K562 (cell line): ENCODE results near the gene UGT1A9. TPM values are rescaled to one million over a fixed set of nuclear protein-coding genes. Genes with fewer than 3 reads are reported as not detected.

Source experiments
- ATAC-seq: fragments of 200-7000 bp; cut with Tn5 transposase; 3 replicates; pipeline ENCODE4 v1.9.1; 2020; ENCODE audit warnings: moderate library complexity
- BruUV-seq: library from RNA; stranded (reverse); fragments of 400-500 nt; replicated peaks from 2 replicates; lab custom pipeline; 2021; lab: Mats Ljungman, UMichigan
- CTCF ChIA-PET: fragments of 300-600 bp; formaldehyde crosslinking; extraction: SDS; loops from one replicate; lab custom pipeline; 2021; ENCODE audit warnings: low intra/inter-chr PET ratio; lab: Yijun Ruan, JAX
- POLR2A ChIA-PET: fragments of 300-600, 350-650 bp; sonication (Branson Sonifier 250); formaldehyde crosslinking; extraction: SDS; loops from one replicate; lab custom pipeline; 2021; ENCODE audit warnings: antibody characterized with exemption, inconsistent platforms; lab: Yijun Ruan, JAX
- DNase-seq, 4 experiments: peaks; one replicate each; pipeline versions ENCODE4 v3.0.0 to v3.0.0-alpha.2; 2011 to 2018; ENCODE audit warnings: low spot score in 3 of 4, mixed read lengths in 3 of 4; ENCODE audit errors: extremely low read depth in 1 of 4
- FAIRE-seq: peaks from 2 replicates; lab custom pipeline; 2011; peaks lifted over from hg19 to GRCh38; lab: Jason Lieb, UNC
- H2AFZ ChIP-seq: 2 replicates; pipeline ENCODE4 v1.6.0; 2011; ENCODE audit warnings: low read depth, low read length, control low read depth, inconsistent platforms
- H3K27ac ChIP-seq: fragments of 200-600 bp; 3 replicates; pipeline ENCODE4 v1.8.0; 2011; ENCODE audit warnings: low read depth, mild to moderate bottlenecking, control low read depth, inconsistent platforms, low read length, moderate library complexity, mixed read lengths; ENCODE audit errors: extremely low read depth
- H3K27me3 ChIP-seq, 2 experiments: fragments of 300-600 bp in 1 of 2; 2 replicates in 1 of 2; 3 replicates in 1 of 2; pipeline versions ENCODE4 v1.6.0 to v1.8.0; 2011; ENCODE audit warnings: inconsistent platforms in 2 of 2, low read length in 2 of 2, mild to moderate bottlenecking in 1 of 2, mixed read lengths in 1 of 2, moderate library complexity in 1 of 2; ENCODE audit not compliant: control insufficient read depth in 2 of 2, insufficient read depth in 2 of 2
- H3K36me3 ChIP-seq: fragments of 300-600 bp; 3 replicates; pipeline ENCODE4 v1.8.0; 2011; ENCODE audit warnings: mild to moderate bottlenecking, low read length, inconsistent platforms; ENCODE audit not compliant: control insufficient read depth, insufficient read depth
- H3K4me1 ChIP-seq, 2 experiments: fragments of 200-600 bp in 1 of 2; replicated peaks in 1 of 2; 2 replicates in 1 of 2; 3 replicates in 1 of 2; pipeline versions ENCODE4 v1.5.1 to v1.8.0; 2011; ENCODE audit warnings: inconsistent platforms in 2 of 2, low read length in 2 of 2, mild to moderate bottlenecking in 1 of 2, mixed read lengths in 1 of 2, moderate library complexity in 1 of 2; ENCODE audit not compliant: control insufficient read depth in 2 of 2, insufficient read depth in 2 of 2
- H3K4me2 ChIP-seq: 2 replicates; pipeline ENCODE4 v1.6.1; 2011; ENCODE audit warnings: low read length, control low read depth, inconsistent platforms, mixed read lengths; ENCODE audit not compliant: insufficient read depth
- H3K4me3 ChIP-seq: fragments of 200-600 bp; sonication (generic), shearing (Covaris generic); 2 replicates; pipeline ENCODE4 v1.5.1; 2016; ENCODE audit warnings: control low read depth, inconsistent platforms
- H3K79me2 ChIP-seq: fragments of 200-600 bp; 3 replicates; pipeline ENCODE4 v1.8.0; 2011; ENCODE audit warnings: low read length, inconsistent platforms; ENCODE audit not compliant: control insufficient read depth, insufficient read depth
- H3K9ac ChIP-seq, 2 experiments: 2 replicates each; pipeline versions ENCODE4 v1.6.0 to v1.6.1; 2011; ENCODE audit warnings: low read depth in 2 of 2, low read length in 2 of 2, control low read depth in 1 of 2, inconsistent platforms in 1 of 2, mild to moderate bottlenecking in 1 of 2, mixed read lengths in 1 of 2; ENCODE audit not compliant: insufficient read depth in 1 of 2
- H3K9me1 ChIP-seq: one replicate; pipeline ENCODE4 v1.6.0; 2011; ENCODE audit warnings: inconsistent platforms, mild to moderate bottlenecking, low read length, moderate library complexity; ENCODE audit not compliant: control insufficient read depth, insufficient read depth
- H3K9me3 ChIP-seq: replicated peaks from 2 replicates; pipeline ENCODE4 v1.5.1; 2011; ENCODE audit warnings: low read depth, low read length, inconsistent platforms; ENCODE audit not compliant: control insufficient read depth, insufficient read depth
- H4K20me1 ChIP-seq: replicated peaks from 2 replicates; pipeline ENCODE4 v1.6.1; 2011; ENCODE audit warnings: low read length, inconsistent platforms, mixed read lengths; ENCODE audit not compliant: control insufficient read depth, insufficient read depth
- BRD9 ChIP-seq: fragments of 450-650 bp; IDR thresholded peaks from 2 replicates; pipeline ENCODE4 v1.6.1; 2018; ENCODE audit warnings: low read depth; ENCODE audit not compliant: partially characterized antibody
- C11orf30 ChIP-seq: fragments of 450-650 bp; IDR thresholded peaks from 2 replicates; pipeline ENCODE4 v1.6.1; 2016; ENCODE audit warnings: low read depth, mild to moderate bottlenecking
- E2F3 ChIP-seq: fragments of 250-450 bp; sonication (Bioruptor Pico); IDR thresholded peaks from 2 replicates; pipeline ENCODE4 v1.4.0; 2020; ENCODE audit warnings: mild to moderate bottlenecking
- E2F4 ChIP-seq: sonication (generic); formaldehyde crosslinking; IDR thresholded peaks from 2 replicates; pipeline ENCODE4 v1.8.0; 2022; ENCODE audit warnings: mild to moderate bottlenecking, low read depth, missing genetic modification reagents
- FUS ChIP-seq: fragments of 200-400 bp; formaldehyde crosslinking; optimal IDR thresholded peaks from 2 replicates; pipeline ENCODE3; 2017; ENCODE audit warnings: low read depth, low read length
- GATAD2B ChIP-seq: fragments of 450-650 bp; IDR thresholded peaks from 2 replicates; pipeline ENCODE4 v1.6.1; 2017; ENCODE audit warnings: mild to moderate bottlenecking, borderline replicate concordance
- GTF2A2 ChIP-seq: IDR thresholded peaks from 2 replicates; pipeline ENCODE4 v1.6.1; 2016; ENCODE audit warnings: mild to moderate bottlenecking, missing genetic modification characterization, missing compliant biosample characterization
- MAFK ChIP-seq: IDR thresholded peaks from 2 replicates; pipeline ENCODE4 v1.6.1; 2011; ENCODE audit warnings: low read length, improper control_type of control experiment
- MAZ ChIP-seq, 2 experiments: fragments of 450-650 bp in 1 of 2; sonication (generic) in 1 of 2; formaldehyde crosslinking; IDR thresholded peaks in 1 of 2; conservative IDR thresholded peaks in 1 of 2; 2 replicates each; pipeline versions ENCODE4 v1.4.0 to v1.5.0; 2020; ENCODE audit warnings: mild to moderate bottlenecking in 1 of 2, missing genetic modification reagents in 1 of 2
- SMARCA4 ChIP-seq: fragments of 450-650 bp; IDR thresholded peaks from 2 replicates; pipeline ENCODE4 v1.6.1; 2016
- SMARCA5 ChIP-seq: fragments of 450-650 bp; IDR thresholded peaks from 2 replicates; pipeline ENCODE4 v1.6.1; 2016
- SMC3 ChIP-seq: conservative IDR thresholded peaks from 2 replicates; pipeline ENCODE4 v1.6.1; 2011; ENCODE audit warnings: low read depth, low read length, improper control_type of control experiment; ENCODE audit not compliant: insufficient read depth
- TFAM ChIP-seq: fragments of 250-450 bp; sonication (Bioruptor Pico); conservative IDR thresholded peaks from 2 replicates; pipeline ENCODE4 v1.5.0; 2021; ENCODE audit warnings: mild to moderate bottlenecking, moderate library complexity
- U2AF1 ChIP-seq: fragments of 200-400 bp; formaldehyde crosslinking; optimal IDR thresholded peaks from 2 replicates; pipeline ENCODE3; 2017; ENCODE audit warnings: mild to moderate bottlenecking, low read depth, low read length, moderate library complexity
- ZNF174 ChIP-seq: fragments of 250-450 bp; sonication (Bioruptor Pico); IDR thresholded peaks from 2 replicates; pipeline ENCODE4 v1.4.0; 2020; ENCODE audit warnings: mild to moderate bottlenecking
- ZNF717 ChIP-seq: fragments of 250-450 bp; sonication (Bioruptor Pico); IDR thresholded peaks from 2 replicates; pipeline ENCODE4 v1.5.0; 2021
- WGBS: fragments of 100-300 bp; shearing (Covaris generic); methylation state at CpG from one replicate; pipeline ENCODE4 v1.1.6; 2016; ENCODE audit warnings: low coverage, mixed read lengths; ENCODE audit not compliant: insufficient coverage; ENCODE audit errors: missing lambda C conversion rate; 5-methylcytosine and 5-hydroxymethylcytosine counted together
- in situ Hi-C: fragments of 300-500 bp; cut with MboI; formaldehyde crosslinking; loops from 4 replicates; pipeline ENCODE4 v1.15.0; 2018; ENCODE audit warnings: inconsistent platforms, mixed read lengths
- intact Hi-C: fragments of 100-400 bp; cut with micrococcal nuclease; formaldehyde crosslinking; loops from 2 replicates; pipeline ENCODE4 v1.14.2; 2022
- polyA plus RNA-seq, 8 experiments: library from polyadenylated mRNA; depleted of rRNA in 4 of 8; stranded (reverse) in 5 of 8; unstranded in 3 of 8; fragments of >200 nt; fragmentation: Nextera tagmentation in 2 of 8; fragmentation: Illumina TruSeq in 1 of 8; extraction: Ambion mirVana in 2 of 8; extraction: Trizol in 1 of 8; gene quantifications; 2 replicates each; pipeline versions ENCODE4 v1.2.1 to v1.2.3, GENCODE V29; 2011 to 2014; ENCODE audit warnings: inconsistent platforms in 1 of 8, missing spikeins in 1 of 8
- total RNA-seq, 7 experiments: library from RNA; depleted of rRNA in 6 of 7; stranded (reverse); fragments of >200 nt in 6 of 7; fragmentation: Illumina TruSeq in 2 of 7; extraction: Trizol in 2 of 7; gene quantifications; 2 replicates each; pipeline versions ENCODE4 v1.2.1 to v1.2.3, GENCODE V29; 2011 to 2021; ENCODE audit warnings: low replicate concordance in 1 of 7
- TF ChIP-seq, protein P1 (sequence below): IDR thresholded peaks from 2 replicates; pipeline ENCODE4 v1.6.1; 2016; ENCODE audit warnings: missing genetic modification characterization, missing compliant biosample characterization
- TF ChIP-seq, protein P2 (sequence below): sonication (generic); formaldehyde crosslinking; IDR thresholded peaks from 2 replicates; pipeline ENCODE4 v1.8.0; 2023; ENCODE audit warnings: mild to moderate bottlenecking, missing genetic modification reagents

UGT1A9 gene
- total and polyA plus RNA-seq, 9 of the 15 experiments (the other 6 are each of a cell fraction or from before 2014, with no cell fraction given): 0.09 TPM; not detected in 8

DNA sequence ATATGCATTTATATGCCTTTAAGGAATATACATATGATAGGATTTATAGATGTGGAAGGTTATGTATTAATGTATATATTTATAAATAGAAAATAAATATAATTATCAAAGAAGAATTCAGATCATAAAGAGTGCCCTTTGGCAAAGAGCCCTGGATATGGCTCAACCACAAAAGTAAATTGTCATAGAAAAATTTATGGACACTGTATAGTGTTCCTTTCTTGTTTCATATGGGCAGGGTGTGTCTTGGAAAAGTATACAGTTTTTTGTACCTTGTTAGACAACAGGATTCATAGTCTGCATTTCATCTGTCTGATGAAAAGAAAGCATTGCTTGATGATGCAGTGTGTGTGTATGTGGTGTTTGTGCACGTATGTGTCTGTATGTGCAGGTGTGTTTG is 12.9 kb downstream of the UGT1A9 start (continued):
- no peak for TF ChIP-seq E2F4 (CRISPR knock-in tag)
- no peak for TF ChIP-seq C11orf30
- TF ChIP-seq, protein P1, sequence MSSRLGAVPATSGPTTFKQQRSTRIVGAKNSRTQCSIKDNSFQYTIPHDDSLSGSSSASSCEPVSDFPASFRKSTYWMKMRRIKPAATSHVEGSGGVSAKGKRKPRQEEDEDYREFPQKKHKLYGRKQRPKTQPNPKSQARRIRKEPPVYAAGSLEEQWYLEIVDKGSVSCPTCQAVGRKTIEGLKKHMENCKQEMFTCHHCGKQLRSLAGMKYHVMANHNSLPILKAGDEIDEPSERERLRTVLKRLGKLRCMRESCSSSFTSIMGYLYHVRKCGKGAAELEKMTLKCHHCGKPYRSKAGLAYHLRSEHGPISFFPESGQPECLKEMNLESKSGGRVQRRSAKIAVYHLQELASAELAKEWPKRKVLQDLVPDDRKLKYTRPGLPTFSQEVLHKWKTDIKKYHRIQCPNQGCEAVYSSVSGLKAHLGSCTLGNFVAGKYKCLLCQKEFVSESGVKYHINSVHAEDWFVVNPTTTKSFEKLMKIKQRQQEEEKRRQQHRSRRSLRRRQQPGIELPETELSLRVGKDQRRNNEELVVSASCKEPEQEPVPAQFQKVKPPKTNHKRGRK (tag): no peak

GRCh38 chr2:233686928-233687327 is 15.2 kb downstream of the UGT1A9 start:
- H4K20me1 ChIP-seq: no peaks in the 10 kb centered on the region; the same call in 1 of the 2 replicates
- no peak overlapping the region for H2AFZ ChIP-seq
- no peak overlapping the region for H3K4me3 ChIP-seq
- H3K27ac ChIP-seq: no peak overlapping the region
- no peak overlapping the region for H3K4me2 ChIP-seq
- no peaks in the 10 kb centered on the region for H3K4me1 ChIP-seq
- no peak overlapping the region for H3K9ac ChIP-seq
- no TSS peak for BruUV-seq
- no peak for FAIRE-seq
- ATAC-seq: no peak
- ChIA-PET CTCF (no interaction called here), POLR2A (no interaction called here)
- in situ Hi-C loops: no loop called here
- 7% methylated on average over 5 of the region's 5 CpGs for WGBS
- intact Hi-C loops: no loop called here
- DNase-seq: no peak
- H3K9me3 ChIP-seq: no peaks in the 10 kb centered on the region
- H3K36me3 ChIP-seq: no peaks in the 10 kb centered on the region
- no peaks in the 10 kb centered on the region for H3K9me1 ChIP-seq
- peaks cover 0 to 8% of the 10 kb centered on the region in 2 experiments; a peak in 2 of 5 replicates for H3K27me3 ChIP-seq
- no peaks in the 10 kb centered on the region for H3K79me2 ChIP-seq
- TF ChIP-seq FUS (no peak), ZNF717 (no peak), TFAM (no peak), SMARCA4 (no peak), MAZ (CRISPR knock-in tag; conservative IDR thresholded peaks at IDR 0.05 in 1 of 2, IDR thresholded peaks at IDR 0.05 in 1 of 2) (no peak), SMC3 (no peak), SMARCA5 (no peak), U2AF1 (no peak), BRD9 (no peak), ZNF174 (CRISPR knock-in tag) (no peak), GTF2A2 (tag) (no peak), GATAD2B (no peak), E2F3 (CRISPR knock-in tag) (no peak), MAFK (no peak)
- TF ChIP-seq, protein P2, sequence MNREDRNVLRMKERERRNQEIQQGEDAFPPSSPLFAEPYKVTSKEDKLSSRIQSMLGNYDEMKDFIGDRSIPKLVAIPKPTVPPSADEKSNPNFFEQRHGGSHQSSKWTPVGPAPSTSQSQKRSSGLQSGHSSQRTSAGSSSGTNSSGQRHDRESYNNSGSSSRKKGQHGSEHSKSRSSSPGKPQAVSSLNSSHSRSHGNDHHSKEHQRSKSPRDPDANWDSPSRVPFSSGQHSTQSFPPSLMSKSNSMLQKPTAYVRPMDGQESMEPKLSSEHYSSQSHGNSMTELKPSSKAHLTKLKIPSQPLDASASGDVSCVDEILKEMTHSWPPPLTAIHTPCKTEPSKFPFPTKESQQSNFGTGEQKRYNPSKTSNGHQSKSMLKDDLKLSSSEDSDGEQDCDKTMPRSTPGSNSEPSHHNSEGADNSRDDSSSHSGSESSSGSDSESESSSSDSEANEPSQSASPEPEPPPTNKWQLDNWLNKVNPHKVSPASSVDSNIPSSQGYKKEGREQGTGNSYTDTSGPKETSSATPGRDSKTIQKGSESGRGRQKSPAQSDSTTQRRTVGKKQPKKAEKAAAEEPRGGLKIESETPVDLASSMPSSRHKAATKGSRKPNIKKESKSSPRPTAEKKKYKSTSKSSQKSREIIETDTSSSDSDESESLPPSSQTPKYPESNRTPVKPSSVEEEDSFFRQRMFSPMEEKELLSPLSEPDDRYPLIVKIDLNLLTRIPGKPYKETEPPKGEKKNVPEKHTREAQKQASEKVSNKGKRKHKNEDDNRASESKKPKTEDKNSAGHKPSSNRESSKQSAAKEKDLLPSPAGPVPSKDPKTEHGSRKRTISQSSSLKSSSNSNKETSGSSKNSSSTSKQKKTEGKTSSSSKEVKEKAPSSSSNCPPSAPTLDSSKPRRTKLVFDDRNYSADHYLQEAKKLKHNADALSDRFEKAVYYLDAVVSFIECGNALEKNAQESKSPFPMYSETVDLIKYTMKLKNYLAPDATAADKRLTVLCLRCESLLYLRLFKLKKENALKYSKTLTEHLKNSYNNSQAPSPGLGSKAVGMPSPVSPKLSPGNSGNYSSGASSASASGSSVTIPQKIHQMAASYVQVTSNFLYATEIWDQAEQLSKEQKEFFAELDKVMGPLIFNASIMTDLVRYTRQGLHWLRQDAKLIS (CRISPR knock-in tag): no peak
